IMR-90 (cell line): ENCODE results near the gene PRMT7.

Experiments
- RCOR1 ChIP-seq: IDR thresholded peaks from 2 replicates; pipeline ENCODE4 v1.6.1; 2012; ENCODE audit warnings: mild to moderate bottlenecking, low read length, improper control_type of control experiment; ENCODE audit not compliant: insufficient replicate concordance
- RFX5 ChIP-seq: IDR thresholded peaks from 2 replicates; pipeline ENCODE4 v1.8.0; 2012; ENCODE audit warnings: low read depth, mild to moderate bottlenecking, low read length, moderate library complexity
- SMC3 ChIP-seq: fragments of 150-350 bp; IDR thresholded peaks from 2 replicates; pipeline ENCODE4 v1.6.1; 2016; ENCODE audit warnings: low read depth, mild to moderate bottlenecking, antibody characterized with exemption, low read length, moderate library complexity
- TF ChIP-seq, protein P1 (sequence below): conservative IDR thresholded peaks from 2 replicates; pipeline ENCODE4 v1.5.1; 2012; ENCODE audit warnings: mild to moderate bottlenecking, low read depth, low read length, improper control_type of control experiment

DNA sequence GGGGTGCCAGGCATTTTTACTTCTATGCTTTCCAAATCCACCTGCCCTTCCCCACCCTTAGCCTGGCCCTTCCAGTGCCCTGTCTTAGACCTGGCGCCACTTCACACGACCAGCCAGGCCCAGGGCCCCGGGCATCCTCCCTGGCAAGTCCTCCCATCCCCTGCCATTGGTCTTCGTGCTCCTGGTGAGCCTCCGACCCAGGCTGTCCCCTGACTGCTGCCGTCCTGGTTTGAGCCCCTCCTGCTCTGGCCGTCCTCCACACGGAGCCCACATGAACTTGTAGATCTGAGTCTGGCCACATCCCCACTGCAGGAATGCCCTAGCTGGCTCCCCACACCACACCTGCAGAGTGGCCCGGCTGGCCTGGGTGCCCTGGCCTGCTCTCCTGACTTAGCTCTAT, 44.0 kb downstream of the PRMT7 start:
- TF ChIP-seq RCOR1 (no peak), SMC3 (no peak), RFX5 (no peak)
- TF ChIP-seq, protein P1, sequence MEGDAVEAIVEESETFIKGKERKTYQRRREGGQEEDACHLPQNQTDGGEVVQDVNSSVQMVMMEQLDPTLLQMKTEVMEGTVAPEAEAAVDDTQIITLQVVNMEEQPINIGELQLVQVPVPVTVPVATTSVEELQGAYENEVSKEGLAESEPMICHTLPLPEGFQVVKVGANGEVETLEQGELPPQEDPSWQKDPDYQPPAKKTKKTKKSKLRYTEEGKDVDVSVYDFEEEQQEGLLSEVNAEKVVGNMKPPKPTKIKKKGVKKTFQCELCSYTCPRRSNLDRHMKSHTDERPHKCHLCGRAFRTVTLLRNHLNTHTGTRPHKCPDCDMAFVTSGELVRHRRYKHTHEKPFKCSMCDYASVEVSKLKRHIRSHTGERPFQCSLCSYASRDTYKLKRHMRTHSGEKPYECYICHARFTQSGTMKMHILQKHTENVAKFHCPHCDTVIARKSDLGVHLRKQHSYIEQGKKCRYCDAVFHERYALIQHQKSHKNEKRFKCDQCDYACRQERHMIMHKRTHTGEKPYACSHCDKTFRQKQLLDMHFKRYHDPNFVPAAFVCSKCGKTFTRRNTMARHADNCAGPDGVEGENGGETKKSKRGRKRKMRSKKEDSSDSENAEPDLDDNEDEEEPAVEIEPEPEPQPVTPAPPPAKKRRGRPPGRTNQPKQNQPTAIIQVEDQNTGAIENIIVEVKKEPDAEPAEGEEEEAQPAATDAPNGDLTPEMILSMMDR: no peak
